Immature natural killer cell (primary cell): ENCODE results near the gene ZNF646. TPM values are rescaled to one million over a fixed set of nuclear protein-coding genes. Genes with fewer than 3 reads are reported as not detected.
A peak's percentile ranks its signal among the peaks of the same experiment; 100 is the strongest.

ENCODE experiments used
- DNase-seq, 3 donors: peaks; one replicate each; pipeline ENCODE4 v3.0.0; 2022; ENCODE audit warnings: mixed read lengths in 1 of 3
- H3K27ac Mint-ChIP-seq, 6 donors: one replicate each; pipeline ENCODE4 v1.8.0; 2020; ENCODE audit warnings: mixed read lengths in 6 of 6, mild to moderate bottlenecking in 5 of 6, inconsistent platforms in 4 of 6, moderate library complexity in 3 of 6
- H3K27me3 Mint-ChIP-seq, 3 donors: one replicate each; pipeline ENCODE4 v1.8.0; 2020 to 2021; ENCODE audit warnings: low read depth in 3 of 3, mild to moderate bottlenecking in 3 of 3, mixed read lengths in 3 of 3, moderate library complexity in 3 of 3, inconsistent platforms in 1 of 3
- H3K36me3 Mint-ChIP-seq, 3 donors: one replicate each; pipeline ENCODE4 v1.8.0; 2020; ENCODE audit warnings: mixed read lengths in 3 of 3, inconsistent platforms in 2 of 3, mild to moderate bottlenecking in 2 of 3
- H3K4me1 Mint-ChIP-seq, 2 donors: one replicate each; pipeline ENCODE4 v1.8.0; 2020; ENCODE audit warnings: inconsistent platforms in 2 of 2, mild to moderate bottlenecking in 2 of 2, mixed read lengths in 2 of 2, moderate library complexity in 1 of 2
- H3K4me3 Mint-ChIP-seq, 5 donors: one replicate each; pipeline ENCODE4 v1.8.0; 2020; ENCODE audit warnings: mild to moderate bottlenecking in 5 of 5, mixed read lengths in 5 of 5, inconsistent platforms in 3 of 5, moderate library complexity in 3 of 5
- H3K9me3 Mint-ChIP-seq, 6 donors: one replicate each; pipeline ENCODE4 v1.8.0; 2020; ENCODE audit warnings: mild to moderate bottlenecking in 6 of 6, mixed read lengths in 6 of 6, inconsistent platforms in 4 of 6, moderate library complexity in 3 of 6
- polyA plus RNA-seq, 3 donors: library from polyadenylated mRNA; unstranded; fragments of 300-500 nt; fragmentation: Illumina TruSeq; gene quantifications; one replicate each; pipeline ENCODE4 v1.2.3, GENCODE V29; 2021

The ZNF646 gene
- polyA plus RNA-seq, 3 donors from 2014 or later: 0.93 to 11.5 (median 2.5) TPM

GRCh38 chr16:31109622-31110021 is 35.4 kb downstream of the ZNF646 start:
- Mint-ChIP-seq H3K36me3 (peaks cover 0 to 8% (median 4%) of the 10 kb centered on the region in 3 donors), H3K4me3 (peak overlapping the region; percentile 76 to 81 (median 79)), H3K9me3 (no peaks in the 10 kb centered on the region), H3K4me1 (peaks cover 16 to 17% of the 10 kb centered on the region in 2 donors), H3K27me3 (peaks cover 0 to 3% (median 0%) of the 10 kb centered on the region in 3 donors), H3K27ac (peak overlapping the region in 5 of 6 donors; percentile 23 to 73 (median 69))
- DNase-seq: no peak

GRCh38 chr16:31110106-31111034 is 36.1 kb downstream of the ZNF646 start:
- Mint-ChIP-seq H3K4me1 (peaks cover 16 to 17% of the 10 kb centered on the region in 2 donors), H3K4me3 (peak overlapping the region in 4 of 5 donors; percentile 21 to 42 (median 32)), H3K9me3 (no peaks in the 10 kb centered on the region), H3K36me3 (peaks cover 0 to 8% (median 4%) of the 10 kb centered on the region in 3 donors), H3K27ac (no peak overlapping the region), H3K27me3 (peaks cover 0 to 3% (median 0%) of the 10 kb centered on the region in 3 donors)
- DNase-seq: no peak

DNA sequence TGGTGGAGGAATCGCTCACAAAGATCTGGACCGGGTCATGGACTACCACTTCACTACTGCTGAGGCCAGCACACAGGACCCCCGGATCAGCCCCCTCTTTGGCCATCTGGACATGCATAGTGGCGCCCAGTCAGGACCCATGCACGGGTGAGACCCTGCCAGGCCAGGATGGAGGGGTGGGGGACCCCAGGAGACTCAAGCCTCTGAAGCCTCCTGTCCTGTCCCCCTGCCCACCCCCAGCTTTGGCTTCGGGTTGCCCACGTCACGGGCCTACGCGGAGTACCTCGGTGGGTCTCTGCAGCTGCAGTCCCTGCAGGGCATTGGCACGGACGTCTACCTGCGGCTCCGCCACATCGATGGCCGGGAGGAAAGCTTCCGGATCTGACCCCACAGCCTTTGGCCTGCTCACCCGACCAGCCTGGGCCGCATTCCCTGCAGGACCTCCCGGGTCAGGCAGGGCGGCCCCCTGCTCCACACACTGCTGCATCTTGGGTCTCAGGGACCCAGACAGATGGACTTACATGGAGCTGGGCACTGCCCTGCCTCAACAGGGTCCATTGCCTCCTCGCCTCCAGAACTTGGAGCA is 37.8 kb downstream of the ZNF646 start:
- H3K9me3 Mint-ChIP-seq: no peaks in the 10 kb centered on the region
- DNase-seq: no peak
- peaks cover 0 to 8% (median 4%) of the 10 kb centered on the region in 3 donors for H3K36me3 Mint-ChIP-seq
- H3K4me3 Mint-ChIP-seq: no peak overlapping the region
- H3K27ac Mint-ChIP-seq: no peak overlapping the region
- peaks cover 10 to 13% of the 10 kb centered on the region in 2 donors for H3K4me1 Mint-ChIP-seq
- H3K27me3 Mint-ChIP-seq: no peaks in the 10 kb centered on the region

DNA sequence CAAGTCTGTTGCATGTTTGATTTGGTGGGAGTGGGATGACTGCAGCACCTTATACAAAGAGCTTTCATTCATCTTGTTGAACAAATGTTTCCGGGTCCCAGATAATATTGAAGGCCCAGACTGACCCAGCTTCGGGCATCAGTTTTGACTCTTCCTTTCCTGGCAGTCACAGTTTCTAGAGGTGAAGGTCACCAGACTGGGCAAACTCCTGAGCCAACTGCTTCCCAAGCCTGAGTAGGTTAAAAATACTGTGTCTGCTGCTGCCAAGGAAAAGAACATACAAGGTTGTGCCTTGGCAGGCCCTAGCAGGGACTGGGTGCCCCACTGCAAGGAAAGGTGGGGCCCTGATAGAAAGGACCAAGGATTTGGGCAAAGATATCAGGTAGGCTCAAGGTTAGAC is 38.5 kb downstream of the ZNF646 start:
- Mint-ChIP-seq H3K36me3 (peaks cover 0 to 8% (median 4%) of the 10 kb centered on the region in 3 donors), H3K27me3 (peaks cover 0 to 3% (median 2%) of the 10 kb centered on the region in 3 donors), H3K4me1 (peaks cover 6 to 11% of the 10 kb centered on the region in 2 donors), H3K27ac (no peak overlapping the region), H3K4me3 (no peak overlapping the region), H3K9me3 (no peaks in the 10 kb centered on the region)
- no peak for DNase-seq

DNA sequence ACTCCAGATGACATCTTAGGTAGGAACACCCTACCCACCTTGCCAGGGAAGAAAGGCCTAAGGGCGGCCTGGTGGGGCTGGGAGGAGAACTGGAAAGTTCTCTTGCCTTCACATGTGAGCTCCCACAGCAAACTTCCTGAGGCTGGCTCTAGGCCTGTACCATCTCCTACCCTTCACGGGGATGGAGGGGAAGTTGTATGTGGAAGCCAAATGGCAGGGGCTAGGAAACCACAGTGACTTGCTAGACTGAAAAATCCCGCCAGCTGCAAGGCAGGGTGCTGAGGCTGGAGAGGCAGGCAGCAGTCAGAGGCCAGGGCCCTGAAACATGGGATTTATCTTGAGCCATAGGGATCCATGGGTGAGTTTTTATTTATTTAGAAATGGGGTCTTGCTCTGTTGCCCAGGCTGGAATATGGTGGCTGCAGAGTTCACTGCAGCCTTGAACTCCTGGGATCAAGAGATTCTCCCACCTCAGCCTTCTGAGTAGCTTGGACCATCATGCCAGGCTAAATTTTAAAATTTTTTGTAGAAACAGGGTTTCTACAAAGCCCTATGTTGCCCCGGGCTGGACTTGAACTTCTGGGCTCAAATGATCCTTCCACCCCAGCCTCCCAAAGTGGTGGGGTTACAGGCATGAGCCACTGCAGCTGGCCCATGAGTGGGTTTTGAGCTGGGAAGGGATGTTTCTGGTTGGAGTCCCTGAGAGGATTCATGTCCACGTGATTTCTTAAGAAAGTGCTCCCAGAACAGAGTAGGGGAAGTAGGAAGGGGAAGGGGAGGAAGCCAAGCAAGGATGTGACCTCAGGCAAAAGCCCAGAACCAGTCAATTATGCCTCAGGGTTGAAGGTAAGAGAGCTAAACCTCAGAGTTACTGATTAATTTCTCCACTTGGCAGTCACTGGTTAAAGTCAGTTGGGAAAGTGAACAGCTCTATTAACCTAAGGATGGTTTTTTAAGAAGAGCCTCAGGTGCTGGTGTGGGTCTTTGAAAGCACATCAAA is 39.2 kb downstream of the ZNF646 start:
- Mint-ChIP-seq H3K4me1 (peaks cover 8 to 13% of the 10 kb centered on the region in 2 donors), H3K4me3 (peak overlapping the region in 1 of 5 donors; percentile 9), H3K9me3 (no peaks in the 10 kb centered on the region), H3K27me3 (peaks cover 2 to 6% (median 2%) of the 10 kb centered on the region in 3 donors), H3K27ac (no peak overlapping the region), H3K36me3 (peaks cover 0 to 8% (median 4%) of the 10 kb centered on the region in 3 donors)
- DNase-seq: no peak

- no peaks in the 10 kb centered on the region for H3K9me3 Mint-ChIP-seq
- H3K27me3 Mint-ChIP-seq: peaks cover 2 to 6% (median 2%) of the 10 kb centered on the region in 3 donors
- DNase-seq: no peak
- H3K4me1 Mint-ChIP-seq: peaks cover 12 to 19% of the 10 kb centered on the region in 2 donors
- peak overlapping the region in 1 of 5 donors; percentile 21 for H3K4me3 Mint-ChIP-seq
- peaks cover 0 to 8% (median 4%) of the 10 kb centered on the region in 3 donors for H3K36me3 Mint-ChIP-seq
- peak overlapping the region in 1 of 6 donors; percentile 28 for H3K27ac Mint-ChIP-seq
Observed at GRCh38 chr16:31114468-31114867, 40.2 kb downstream of the ZNF646 start.

DNA sequence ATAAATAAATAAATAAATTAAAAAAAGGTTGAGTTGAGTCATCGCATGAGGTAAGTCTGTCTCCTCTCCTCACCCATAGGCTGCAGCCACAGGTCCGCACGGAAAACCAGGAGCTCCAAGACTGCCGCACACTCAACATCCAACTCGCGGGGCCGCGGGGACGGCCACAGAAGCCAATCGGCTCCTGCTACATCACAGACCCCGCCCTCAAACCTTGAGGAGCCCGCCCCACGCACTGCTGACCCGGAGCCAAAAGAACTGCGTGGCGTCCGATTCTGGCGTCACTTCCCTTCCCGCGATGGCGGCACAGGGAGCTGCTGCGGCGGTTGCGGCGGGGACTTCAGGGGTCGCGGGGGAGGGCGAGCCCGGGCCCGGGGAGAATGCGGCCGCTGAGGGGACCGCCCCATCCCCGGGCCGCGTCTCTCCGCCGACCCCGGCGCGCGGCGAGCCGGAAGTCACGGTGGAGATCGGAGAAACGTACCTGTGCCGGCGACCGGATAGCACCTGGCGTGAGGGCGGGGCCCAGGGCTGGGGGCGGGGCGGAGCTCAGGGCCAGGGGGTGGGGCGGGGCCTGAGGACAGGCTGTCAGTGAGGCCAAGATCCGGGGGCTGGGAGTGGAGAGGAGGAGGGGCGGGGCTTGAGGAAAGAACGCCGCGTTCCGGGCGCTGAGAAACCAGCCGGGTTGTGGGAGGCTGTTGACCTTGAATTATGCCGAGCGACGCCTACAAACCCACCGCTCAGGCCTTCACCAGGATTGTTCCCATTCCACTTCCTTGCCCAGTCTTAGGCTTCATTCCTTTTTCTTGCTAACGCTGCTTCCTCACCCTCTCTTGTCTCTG is 43.4 kb downstream of the ZNF646 start, which contains the start of gene KAT8:
Gene KAT8, plus strand, starts transcription at position 281 of the 839 bp plus-strand sequence. Its CDS starts 18 bp downstream, at position 299.
- Mint-ChIP-seq H3K27ac (peak within 1 kb of the TSS; percentile 85 to 94 (median 90)), H3K9me3 (no peaks in the 10 kb centered on the region), H3K4me3 (peak within 1 kb of the TSS; percentile 78 to 95 (median 89)), H3K4me1 (peaks cover 12 to 18% of the 10 kb centered on the region in 2 donors), H3K36me3 (peaks cover 0 to 19% (median 12%) of the 10 kb centered on the region in 3 donors), H3K27me3 (peaks cover 2 to 7% (median 4%) of the 10 kb centered on the region in 3 donors)
- peak; percentile 95 to 97 (median 97) for DNase-seq

- H3K4me3 Mint-ChIP-seq: peak overlapping the region; percentile 78 to 95 (median 89)
- H3K36me3 Mint-ChIP-seq: peaks cover 0 to 19% (median 12%) of the 10 kb centered on the region in 3 donors
- DNase-seq: no peak
- H3K27ac Mint-ChIP-seq: peak overlapping the region; percentile 85 to 94 (median 90)
- peaks cover 12 to 18% of the 10 kb centered on the region in 2 donors for H3K4me1 Mint-ChIP-seq
- peaks cover 2 to 7% (median 4%) of the 10 kb centered on the region in 3 donors for H3K27me3 Mint-ChIP-seq
- H3K9me3 Mint-ChIP-seq: no peaks in the 10 kb centered on the region
Observed at GRCh38 chr16:31118223-31119155, 44.3 kb downstream of the ZNF646 start.

- DNase-seq: no peak
- Mint-ChIP-seq H3K4me3 (no peak overlapping the region), H3K27me3 (peaks cover 2 to 7% (median 4%) of the 10 kb centered on the region in 3 donors), H3K4me1 (peaks cover 12 to 16% of the 10 kb centered on the region in 2 donors), H3K36me3 (peaks cover 5 to 25% (median 12%) of the 10 kb centered on the region in 3 donors), H3K27ac (no peak overlapping the region), H3K9me3 (no peaks in the 10 kb centered on the region)
Observed at GRCh38 chr16:31120129-31120528, 45.9 kb downstream of the ZNF646 start.

DNA sequence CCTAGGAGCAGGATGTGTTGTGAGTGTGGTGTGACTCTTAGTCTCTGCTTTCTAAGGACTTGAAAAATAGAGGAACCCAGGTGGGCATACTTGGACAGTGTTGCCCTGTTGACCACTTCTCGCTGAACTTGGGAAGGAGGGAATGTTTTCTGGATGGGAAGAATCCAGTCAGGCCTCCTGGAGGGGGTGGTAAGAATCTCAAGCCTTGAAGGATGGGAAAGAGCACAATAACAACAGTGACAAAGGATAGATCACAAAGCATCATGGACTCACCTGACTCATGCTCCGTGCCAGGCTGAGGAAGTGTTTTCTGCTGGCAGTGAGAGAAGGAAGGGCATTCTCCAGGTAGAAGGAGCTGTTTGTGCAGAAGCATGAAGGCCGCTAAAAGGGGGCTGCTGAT is 51.6 kb downstream of the ZNF646 start:
- no peak overlapping the region for H3K4me3 Mint-ChIP-seq
- H3K27me3 Mint-ChIP-seq: peaks cover 0 to 4% (median 0%) of the 10 kb centered on the region in 3 donors
- H3K4me1 Mint-ChIP-seq: peaks cover 6 to 10% of the 10 kb centered on the region in 2 donors
- peak overlapping the region in 1 of 6 donors; percentile 50 for H3K27ac Mint-ChIP-seq
- no peak for DNase-seq
- H3K9me3 Mint-ChIP-seq: no peaks in the 10 kb centered on the region
- peaks cover 11 to 35% (median 13%) of the 10 kb centered on the region in 3 donors for H3K36me3 Mint-ChIP-seq

- H3K9me3 Mint-ChIP-seq: no peaks in the 10 kb centered on the region
- no peak overlapping the region for H3K27ac Mint-ChIP-seq
- peaks cover 0 to 1% (median 0%) of the 10 kb centered on the region in 3 donors for H3K27me3 Mint-ChIP-seq
- H3K36me3 Mint-ChIP-seq: peaks cover 7 to 27% (median 13%) of the 10 kb centered on the region in 3 donors
- no peak for DNase-seq
- H3K4me1 Mint-ChIP-seq: peaks cover 6 to 10% of the 10 kb centered on the region in 2 donors
- H3K4me3 Mint-ChIP-seq: no peak overlapping the region
Observed at GRCh38 chr16:31127182-31127581, 53.0 kb downstream of the ZNF646 start.
